ENCODE measurements around the gene CDK19. TPM values are rescaled to one million over a fixed set of nuclear protein-coding genes. Genes with fewer than 3 reads are reported as not detected.

The CDK19 gene
- total RNA-seq, 4 donors from 2014 or later: 12.9 to 23.2 (median 13.2) TPM

DNA sequence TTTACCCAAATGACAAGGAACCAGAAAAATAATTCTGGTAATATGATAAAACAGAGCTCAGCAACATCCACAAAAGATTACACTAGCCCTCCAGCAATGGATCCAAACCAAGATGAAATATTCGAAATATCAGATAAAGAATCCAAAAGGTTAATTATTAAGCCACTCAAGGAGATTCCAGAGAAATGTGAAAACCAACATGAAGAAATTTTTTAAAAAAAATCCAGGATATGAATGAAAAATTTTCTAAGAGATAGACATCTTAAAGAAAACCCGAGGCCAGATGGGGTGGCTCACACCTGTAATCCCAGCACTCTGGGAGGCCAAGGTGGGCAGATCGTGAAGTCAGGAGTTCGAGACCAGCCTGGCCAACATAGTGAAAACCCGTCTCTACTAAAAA, 124.4 kb downstream of the CDK19 start:
- TF ChIP-seq POLR2AphosphoS5 (IDR thresholded peaks at IDR 0.05): no peak
- TF ChIP-seq, protein P1, sequence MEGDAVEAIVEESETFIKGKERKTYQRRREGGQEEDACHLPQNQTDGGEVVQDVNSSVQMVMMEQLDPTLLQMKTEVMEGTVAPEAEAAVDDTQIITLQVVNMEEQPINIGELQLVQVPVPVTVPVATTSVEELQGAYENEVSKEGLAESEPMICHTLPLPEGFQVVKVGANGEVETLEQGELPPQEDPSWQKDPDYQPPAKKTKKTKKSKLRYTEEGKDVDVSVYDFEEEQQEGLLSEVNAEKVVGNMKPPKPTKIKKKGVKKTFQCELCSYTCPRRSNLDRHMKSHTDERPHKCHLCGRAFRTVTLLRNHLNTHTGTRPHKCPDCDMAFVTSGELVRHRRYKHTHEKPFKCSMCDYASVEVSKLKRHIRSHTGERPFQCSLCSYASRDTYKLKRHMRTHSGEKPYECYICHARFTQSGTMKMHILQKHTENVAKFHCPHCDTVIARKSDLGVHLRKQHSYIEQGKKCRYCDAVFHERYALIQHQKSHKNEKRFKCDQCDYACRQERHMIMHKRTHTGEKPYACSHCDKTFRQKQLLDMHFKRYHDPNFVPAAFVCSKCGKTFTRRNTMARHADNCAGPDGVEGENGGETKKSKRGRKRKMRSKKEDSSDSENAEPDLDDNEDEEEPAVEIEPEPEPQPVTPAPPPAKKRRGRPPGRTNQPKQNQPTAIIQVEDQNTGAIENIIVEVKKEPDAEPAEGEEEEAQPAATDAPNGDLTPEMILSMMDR (IDR thresholded peaks at IDR 0.05): no peak
- TF ChIP-seq POLR2A (IDR thresholded peaks at IDR 0.05): no peak
- no peak for TF ChIP-seq EP300 (IDR thresholded peaks at IDR 0.05)
- no peak for ATAC-seq

DNA sequence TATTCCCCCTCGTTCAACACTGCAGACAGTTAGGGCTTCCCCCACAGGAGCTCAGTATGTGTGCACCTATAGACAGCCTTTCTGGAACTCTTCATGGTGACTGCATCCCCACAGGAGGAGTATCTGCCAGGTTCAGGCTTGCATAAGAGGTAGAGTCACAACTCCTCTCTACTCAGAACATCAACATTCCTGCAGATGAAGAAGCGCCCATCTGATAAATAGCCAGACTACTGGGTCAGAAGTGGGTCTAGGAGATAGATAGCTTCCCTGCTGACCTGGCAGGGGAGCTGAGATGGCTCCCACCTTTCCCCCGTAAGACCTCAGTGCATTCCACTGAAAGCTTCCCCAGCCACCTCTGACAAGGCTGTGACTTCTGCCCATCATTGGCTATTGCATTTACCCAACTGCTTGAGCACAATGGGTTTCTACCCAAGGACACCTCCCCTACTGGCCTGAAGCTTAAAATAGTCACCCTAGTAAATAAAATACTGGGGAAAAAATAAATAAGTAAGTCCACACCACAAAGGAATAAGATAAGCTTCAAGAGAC, 125.1 kb downstream of the CDK19 start:
- Histone ChIP-seq H3K9me3 (no peaks in the 10 kb centered on the region), H3K4me1 (peaks cover 0 to 4% (median 0%) of the 10 kb centered on the region in 3 donors), H3K4me3 (no peak overlapping the region), H3K27me3 (no peaks in the 10 kb centered on the region), H3K36me3 (no peaks in the 10 kb centered on the region), H3K27ac (no peak overlapping the region)
- TF ChIP-seq EP300 (IDR thresholded peaks at IDR 0.05): no peak
- WGBS, 2 donors (ENCODE audit: low coverage in 1 of 2): 78 to 95% methylated on average over 1 to 3 of the region's 3 CpGs
- no peak for ATAC-seq

More for the DNA sequence above, 124.4 kb downstream of the CDK19 start:
- no peaks in the 10 kb centered on the region for H3K9me3 ChIP-seq
- H3K4me1 ChIP-seq: peaks cover 0 to 4% (median 0%) of the 10 kb centered on the region in 3 donors
- H3K4me3 ChIP-seq: no peak overlapping the region
- WGBS, 2 donors (ENCODE audit: low coverage in 1 of 2): 91 to 93% methylated on average over 2 to 5 of the region's 5 CpGs
- H3K27ac ChIP-seq: no peak overlapping the region
- H3K27me3 ChIP-seq: no peaks in the 10 kb centered on the region
- H3K36me3 ChIP-seq: no peaks in the 10 kb centered on the region

DNA sequence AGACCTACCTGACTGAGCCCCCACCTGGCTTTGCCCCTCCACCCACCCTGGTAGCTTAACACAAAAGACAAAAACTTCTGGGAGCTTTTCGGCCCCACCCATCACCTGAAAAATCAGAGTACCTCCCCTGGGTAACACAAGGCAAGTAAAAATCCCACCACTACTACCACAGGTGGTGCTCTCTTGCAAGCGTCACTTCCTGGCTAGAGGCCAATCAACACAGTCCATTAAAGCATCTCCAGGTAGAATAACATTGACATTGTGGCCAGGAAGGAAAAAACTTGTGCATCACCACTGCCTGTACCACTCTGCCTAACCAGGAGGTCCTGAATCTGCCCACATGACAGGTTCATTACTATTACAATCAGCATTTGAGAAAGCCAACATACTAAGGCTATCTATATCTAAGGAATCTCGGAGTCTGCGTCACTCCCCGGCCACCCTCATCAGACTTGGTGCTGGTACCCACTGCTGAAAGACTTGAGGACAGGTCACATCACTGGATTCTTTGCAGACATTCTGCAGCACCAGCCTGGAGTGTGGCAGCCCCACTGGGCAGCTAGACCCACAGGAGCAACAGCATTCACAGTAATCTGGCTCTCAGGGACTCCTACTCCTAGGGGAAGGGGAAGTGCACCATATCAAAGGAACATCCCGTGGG, 125.9 kb downstream of the CDK19 start:
- TF ChIP-seq EP300 (IDR thresholded peaks at IDR 0.05) (no peak), POLR2AphosphoS5 (IDR thresholded peaks at IDR 0.05) (no peak), POLR2A (IDR thresholded peaks at IDR 0.05) (no peak)
- TF ChIP-seq, protein P1 (IDR thresholded peaks at IDR 0.05): no peak
- H3K27me3 ChIP-seq: no peaks in the 10 kb centered on the region
- no peak overlapping the region for H3K4me3 ChIP-seq
- no peak overlapping the region for H3K27ac ChIP-seq
- H3K9me3 ChIP-seq: no peaks in the 10 kb centered on the region
- 76 to 85% methylated on average over 2 to 4 of the region's 6 CpGs for WGBS, 2 donors (ENCODE audit: low coverage in 1 of 2)
- H3K36me3 ChIP-seq: no peaks in the 10 kb centered on the region
- H3K4me1 ChIP-seq: peaks cover 0 to 4% (median 0%) of the 10 kb centered on the region in 3 donors
- ATAC-seq: no peak

DNA sequence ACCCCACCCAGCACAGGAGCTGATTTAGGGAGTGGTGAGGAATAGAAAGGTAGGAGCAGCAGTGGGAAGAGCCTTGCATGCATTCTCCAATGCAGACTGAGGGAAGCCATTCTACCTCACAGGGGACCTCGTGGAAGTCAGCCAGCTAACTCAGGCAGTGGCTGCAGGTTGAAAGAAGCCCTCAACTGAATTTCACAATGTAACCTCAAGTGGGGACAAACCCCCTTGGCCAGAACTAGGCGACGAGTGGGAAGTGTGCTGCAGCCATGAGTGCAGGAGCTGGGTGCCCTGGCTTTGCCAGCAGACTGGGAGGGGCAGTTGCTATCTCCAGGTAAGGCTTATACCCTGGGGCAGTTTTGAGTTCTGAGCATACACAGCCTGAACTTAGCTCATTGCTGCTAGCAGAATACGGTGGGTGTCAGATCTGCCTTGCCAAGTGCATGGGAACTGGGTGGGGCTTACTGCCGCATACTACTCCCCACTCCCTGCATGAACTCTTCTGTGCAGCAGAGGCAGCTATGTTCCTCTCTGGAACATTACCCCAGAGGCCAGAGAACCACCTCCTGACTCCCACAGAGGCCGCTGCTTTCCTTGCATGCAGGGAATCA, 126.5 kb downstream of the CDK19 start:
- Histone ChIP-seq H3K27ac (no peak overlapping the region), H3K9me3 (no peaks in the 10 kb centered on the region), H3K4me3 (no peak overlapping the region), H3K36me3 (no peaks in the 10 kb centered on the region), H3K4me1 (peaks cover 0 to 4% (median 0%) of the 10 kb centered on the region in 3 donors), H3K27me3 (no peaks in the 10 kb centered on the region)
- TF ChIP-seq POLR2A (IDR thresholded peaks at IDR 0.05) (no peak), POLR2AphosphoS5 (IDR thresholded peaks at IDR 0.05) (no peak), EP300 (IDR thresholded peaks at IDR 0.05) (no peak)
- no peak for ATAC-seq
- 69 to 75% methylated on average over 1 to 3 of the region's 6 CpGs for WGBS, 2 donors (ENCODE audit: low coverage in 1 of 2)

DNA sequence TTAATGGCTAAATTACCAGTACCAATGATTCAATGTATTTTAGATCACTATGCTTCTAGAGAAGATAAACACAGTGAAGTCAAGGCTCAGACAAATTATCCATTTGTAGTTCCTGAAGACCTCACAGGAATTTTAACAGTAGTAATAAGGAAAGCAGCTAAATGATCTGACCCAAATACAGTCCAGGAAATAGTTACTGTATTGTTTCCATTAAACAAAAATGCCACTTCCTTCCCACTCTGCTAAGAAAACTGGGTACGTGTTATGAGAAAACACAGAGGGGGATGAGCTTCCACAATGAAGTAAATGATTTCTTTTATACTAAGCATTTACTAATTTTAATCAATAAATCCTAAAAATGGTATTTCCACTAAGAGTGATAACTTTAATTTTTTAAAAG, 127.9 kb downstream of the CDK19 start:
- TF ChIP-seq POLR2AphosphoS5 (IDR thresholded peaks at IDR 0.05) (no peak), POLR2A (IDR thresholded peaks at IDR 0.05) (no peak)
- no peak for ATAC-seq
- H3K4me3 ChIP-seq: no peak overlapping the region
- H3K27ac ChIP-seq: no peak overlapping the region
- WGBS, 2 donors (ENCODE audit: low coverage in 1 of 2): 40 to 53% methylated on average over 1 of the region's 1 CpG
- H3K27me3 ChIP-seq: no peaks in the 10 kb centered on the region
- H3K4me1 ChIP-seq: peaks cover 0 to 5% (median 0%) of the 10 kb centered on the region in 3 donors
- H3K9me3 ChIP-seq: no peaks in the 10 kb centered on the region
- H3K36me3 ChIP-seq: no peaks in the 10 kb centered on the region

DNA sequence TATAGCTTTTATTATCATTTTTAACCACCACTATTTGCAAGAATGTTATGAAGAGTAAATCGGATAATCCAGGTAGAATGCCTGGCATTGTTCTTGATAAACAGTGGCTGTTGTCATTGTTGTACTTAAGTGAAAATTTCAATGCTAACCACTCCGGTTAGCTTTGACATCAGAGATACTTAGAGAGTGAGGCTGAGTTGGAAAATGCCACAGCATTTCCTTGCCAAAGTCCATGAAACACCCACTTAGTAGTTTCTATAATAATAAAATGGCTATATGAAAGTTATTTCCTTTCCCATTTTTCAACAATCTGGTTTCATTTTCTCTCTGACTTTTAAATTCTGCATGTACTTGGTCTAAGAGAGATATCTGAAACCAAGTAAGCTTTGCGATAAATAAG, 132.0 kb downstream of the CDK19 start:
- WGBS, 2 donors (ENCODE audit: low coverage in 1 of 2): 80 to 92% methylated on average over 3 of the region's 3 CpGs
- Histone ChIP-seq H3K36me3 (no peaks in the 10 kb centered on the region), H3K27me3 (no peaks in the 10 kb centered on the region), H3K27ac (no peak overlapping the region), H3K9me3 (no peaks in the 10 kb centered on the region), H3K4me3 (no peak overlapping the region), H3K4me1 (peaks cover 0 to 14% (median 2%) of the 10 kb centered on the region in 3 donors)
- no peak for ATAC-seq
- no peak for TF ChIP-seq POLR2AphosphoS5 (IDR thresholded peaks at IDR 0.05)
- TF ChIP-seq POLR2A (IDR thresholded peaks at IDR 0.05): no peak
- no peak for TF ChIP-seq EP300 (IDR thresholded peaks at IDR 0.05)
- TF ChIP-seq, protein P1 (IDR thresholded peaks at IDR 0.05): no peak
